ENCODE measurements around the gene GPX7. TPM values are rescaled to one million over a fixed set of nuclear protein-coding genes. Genes with fewer than 3 reads are reported as not detected.

The GPX7 gene
- total RNA-seq, 1 experiment from 2014 or later, result 21.7 TPM

- Mint-ChIP-seq H3K36me3 (ENCODE audit: insufficient read depth, unreplicated experiment) (no peaks in the 10 kb centered on the region), H3K4me1 (ENCODE audit: low read depth, unreplicated experiment) (no peaks in the 10 kb centered on the region), H3K27me3 (ENCODE audit: insufficient read depth, unreplicated experiment) (no peaks in the 10 kb centered on the region), H3K9me3 (ENCODE audit: unreplicated experiment) (no peaks in the 10 kb centered on the region), H3K4me3 (ENCODE audit: unreplicated experiment) (no peak overlapping the region), H3K27ac (ENCODE audit: unreplicated experiment) (no peak overlapping the region)
- no peaks in the 10 kb centered on the region for H3K9me3 ChIP-seq
- intact Hi-C loops (cut with micrococcal nuclease; ENCODE audit: unreplicated experiment), result no loop called here
- BruUV-seq (replicated peaks), result no TSS peak
- no peak for DNase-seq
- no peaks in the 10 kb centered on the region for H3K36me3 ChIP-seq (ENCODE audit: control insufficient read depth, insufficient read depth, low read length)
- H3K27me3 ChIP-seq (replicated peaks; ENCODE audit: control insufficient read depth, insufficient read depth, low read length), result no peaks in the 10 kb centered on the region
- TF ChIP-seq CTCF (IDR thresholded peaks at IDR 0.05; ENCODE audit: insufficient read depth in 1 of 2, low read depth in 1 of 2, low read length in 1 of 2, severe bottlenecking in 1 of 2, unreplicated experiment in 1 of 2), result no peak
- no peaks in the 10 kb centered on the region for H3K4me1 ChIP-seq
- POLR2A ChIA-PET, result no interaction called here
- CTCF ChIA-PET, result no interaction called here
- no peak overlapping the region for H3K4me3 ChIP-seq (ENCODE audit: low read depth, low read length)
Measured at GRCh38 chr1:52641307-52641706, 39.1 kb downstream of the GPX7 start.

- H3K36me3 ChIP-seq (ENCODE audit: control insufficient read depth, insufficient read depth, low read length), result no peaks in the 10 kb centered on the region
- POLR2A ChIA-PET, result no interaction called here
- H3K36me3 Mint-ChIP-seq (ENCODE audit: insufficient read depth, unreplicated experiment), result no peaks in the 10 kb centered on the region
- H3K4me1 ChIP-seq, result no peaks in the 10 kb centered on the region
- no peaks in the 10 kb centered on the region for H3K27me3 ChIP-seq (replicated peaks; ENCODE audit: control insufficient read depth, insufficient read depth, low read length)
- H3K27me3 Mint-ChIP-seq (ENCODE audit: insufficient read depth, unreplicated experiment), result no peaks in the 10 kb centered on the region
- no peaks in the 10 kb centered on the region for H3K4me1 Mint-ChIP-seq (ENCODE audit: low read depth, unreplicated experiment)
- CTCF ChIA-PET, result no interaction called here
- no peak overlapping the region for H3K4me3 ChIP-seq (ENCODE audit: low read depth, low read length)
- H3K9me3 Mint-ChIP-seq (ENCODE audit: unreplicated experiment), result no peaks in the 10 kb centered on the region
- no TSS peak for BruUV-seq (replicated peaks)
- no peaks in the 10 kb centered on the region for H3K9me3 ChIP-seq
- no peak for TF ChIP-seq CTCF (IDR thresholded peaks at IDR 0.05; ENCODE audit: insufficient read depth in 1 of 2, low read depth in 1 of 2, low read length in 1 of 2, severe bottlenecking in 1 of 2, unreplicated experiment in 1 of 2)
- DNase-seq, result no peak
- H3K4me3 Mint-ChIP-seq (ENCODE audit: unreplicated experiment), result no peak overlapping the region
- intact Hi-C loops (cut with micrococcal nuclease; ENCODE audit: unreplicated experiment), result no loop called here
- no peak overlapping the region for H3K27ac Mint-ChIP-seq (ENCODE audit: unreplicated experiment)
Measured at GRCh38 chr1:52645261-52645660, 43.1 kb downstream of the GPX7 start.

GRCh38 chr1:52651904-52652303, 49.7 kb downstream of the GPX7 start:
- Mint-ChIP-seq H3K36me3 (ENCODE audit: insufficient read depth, unreplicated experiment) (no peaks in the 10 kb centered on the region), H3K27ac (ENCODE audit: unreplicated experiment) (no peak overlapping the region), H3K4me1 (ENCODE audit: low read depth, unreplicated experiment) (no peaks in the 10 kb centered on the region), H3K4me3 (ENCODE audit: unreplicated experiment) (no peak overlapping the region), H3K9me3 (ENCODE audit: unreplicated experiment) (no peaks in the 10 kb centered on the region), H3K27me3 (ENCODE audit: insufficient read depth, unreplicated experiment) (no peaks in the 10 kb centered on the region)
- CTCF ChIA-PET, result no interaction called here
- H3K9me3 ChIP-seq, result no peaks in the 10 kb centered on the region
- intact Hi-C loops (cut with micrococcal nuclease; ENCODE audit: unreplicated experiment), result no loop called here
- H3K27me3 ChIP-seq (replicated peaks; ENCODE audit: control insufficient read depth, insufficient read depth, low read length), result no peaks in the 10 kb centered on the region
- no peaks in the 10 kb centered on the region for H3K36me3 ChIP-seq (ENCODE audit: control insufficient read depth, insufficient read depth, low read length)
- DNase-seq, result peak; percentile 23 to 44
- peaks cover 9% of the 10 kb centered on the region; the same call in 1 of the 2 replicates for H3K4me1 ChIP-seq
- TF ChIP-seq CTCF (IDR thresholded peaks at IDR 0.05; ENCODE audit: insufficient read depth in 1 of 2, low read depth in 1 of 2, low read length in 1 of 2, severe bottlenecking in 1 of 2, unreplicated experiment in 1 of 2), result no peak
- H3K4me3 ChIP-seq (ENCODE audit: low read depth, low read length), result no peak overlapping the region
- no TSS peak for BruUV-seq (replicated peaks)
- POLR2A ChIA-PET, result interaction anchor here (0.6 to 0.7 kb wide), 2 partner anchors 19 to 310 kb away, joined by 3 to 4 read pairs; partner anchors contain the start of gene SHISAL2A

Data from Caco-2 (cell line).